CD4-positive, alpha-beta T cell treated with Interleukin-4 for 1 hour (primary cell): ENCODE data around the gene DUSP3.

Experiments used
- DNase-seq, 2 donors: peaks; one replicate each; pipeline ENCODE4 v3.0.0-alpha.2; 2020 to 2022

DUSP3 gene

DNA sequence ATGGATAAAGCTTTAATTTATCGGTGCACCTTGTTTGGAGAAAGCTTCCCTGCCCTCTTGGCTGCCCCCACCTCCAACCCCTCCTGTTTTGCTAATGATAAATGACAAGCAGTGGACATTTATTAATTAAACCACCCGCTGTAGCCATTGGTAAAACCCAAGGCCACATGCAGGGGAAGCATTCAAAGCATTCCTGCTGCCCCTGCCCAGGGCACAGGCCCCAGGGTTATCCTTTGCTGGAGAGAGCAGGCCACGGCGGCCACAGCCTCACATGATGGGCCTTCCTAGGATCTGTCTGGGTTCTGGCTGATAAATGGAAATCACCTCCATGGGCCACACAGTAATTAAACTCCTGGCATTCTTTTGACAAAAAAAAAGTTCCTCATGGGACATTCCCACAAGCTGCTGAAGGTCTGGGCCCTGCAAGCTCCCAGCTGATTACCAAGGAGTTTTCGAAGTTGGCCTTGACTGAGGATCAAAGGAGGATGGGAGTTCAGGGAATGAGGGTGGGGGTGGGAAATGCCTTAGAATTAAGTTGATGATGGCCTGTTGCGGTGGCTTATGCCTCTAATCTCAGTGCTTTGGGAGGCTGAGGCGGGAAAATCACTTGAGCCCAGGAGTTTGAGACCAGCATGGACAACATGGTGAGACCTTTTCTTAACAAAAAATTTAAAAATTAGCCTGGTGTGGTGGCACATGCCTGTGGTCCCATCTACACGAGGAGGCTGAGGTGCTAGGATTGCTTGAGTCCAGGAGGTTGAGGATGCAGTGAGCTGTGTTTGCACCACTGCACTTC lies 55.7 kb downstream of the DUSP3 start:
- no peak for DNase-seq

DNA sequence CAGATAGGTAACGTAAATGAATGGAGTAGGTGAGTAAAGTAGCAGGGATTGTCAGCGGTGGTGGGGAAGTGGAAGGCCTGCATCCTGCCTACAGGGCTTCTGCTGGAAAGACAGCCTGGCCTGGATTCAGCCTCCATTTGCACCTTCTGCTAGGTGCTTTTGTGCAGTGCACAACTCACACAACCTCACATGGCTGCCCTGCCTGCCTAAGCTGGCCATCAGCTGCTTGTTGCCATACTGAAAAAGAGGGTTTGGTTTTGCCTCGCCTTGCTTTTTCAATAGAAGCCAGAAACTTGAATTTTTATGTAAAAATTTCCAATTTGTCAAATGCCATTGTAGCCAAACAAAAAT lies 56.5 kb downstream of the DUSP3 start:
- DNase-seq: no peak

- DNase-seq: no peak
These were observed 57.1 kb downstream of the DUSP3 start for GRCh38 chr17:43721537-43722268.

DNA sequence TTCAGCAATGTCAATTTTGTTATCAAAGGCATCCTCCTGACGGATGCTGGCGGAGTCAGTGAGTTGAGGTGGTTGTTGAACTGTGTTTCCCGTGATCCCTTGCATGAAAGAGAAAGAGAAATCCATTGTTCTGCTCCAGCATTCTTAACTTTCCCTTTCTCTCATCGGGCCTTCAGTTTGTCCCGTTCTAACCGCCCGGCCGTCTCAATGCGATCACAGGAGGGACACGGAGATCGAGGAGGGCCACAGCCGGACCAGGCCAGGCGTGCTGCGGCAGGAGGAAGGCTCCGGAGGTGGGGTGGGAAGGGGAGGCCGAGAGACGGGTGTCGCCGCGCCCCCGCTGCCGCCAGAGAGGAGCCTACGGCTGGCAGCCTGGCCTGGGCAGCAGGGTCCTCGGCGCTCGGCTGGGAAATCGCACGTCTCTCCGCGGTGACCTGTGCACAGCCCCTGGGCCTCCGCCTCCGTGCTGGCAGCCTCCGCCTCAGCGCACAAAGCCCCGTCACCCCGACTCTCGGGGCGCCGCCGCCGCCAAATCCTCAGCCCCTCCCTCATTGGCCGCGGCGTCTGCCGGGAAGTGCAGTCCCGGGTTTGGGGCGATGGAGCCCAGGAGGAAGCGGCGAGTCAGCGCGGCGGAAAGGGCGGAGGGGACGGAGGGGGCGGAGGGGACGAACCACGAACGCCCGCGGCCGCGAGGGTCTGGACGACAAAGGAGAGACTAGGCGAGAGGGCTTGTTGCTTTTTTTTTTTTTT lies 58.3 kb downstream of the DUSP3 start:
- peak; percentile 70 to 78 for DNase-seq

- DNase-seq: no peak
These were observed 59.2 kb downstream of the DUSP3 start for GRCh38 chr17:43719578-43719977.

DNA sequence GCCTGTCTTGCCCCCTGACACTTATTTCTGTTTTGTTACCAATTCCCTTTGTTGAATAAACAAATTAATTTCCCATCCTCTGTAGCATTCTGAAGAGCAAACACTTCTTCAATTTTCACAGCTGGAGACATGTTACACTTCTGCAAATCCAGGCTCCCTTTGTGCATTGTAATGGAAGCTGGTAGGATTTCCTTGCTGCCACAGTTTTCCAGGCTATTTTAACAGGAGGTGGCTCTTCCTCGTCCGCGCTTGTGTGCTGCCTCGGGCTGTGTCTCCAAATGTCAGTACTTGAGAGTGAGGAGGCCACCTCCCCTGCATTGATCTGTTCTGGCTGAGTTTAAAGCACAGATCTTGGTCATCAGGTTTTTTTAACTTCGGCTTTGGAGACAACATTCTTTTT lies 60.2 kb downstream of the DUSP3 start:
- no peak for DNase-seq

- DNase-seq: no peak
These were observed 60.9 kb downstream of the DUSP3 start for GRCh38 chr17:43717913-43718312.
